SU-DHL-6 (cell line): ENCODE measurements around the gene KIRREL1.

Experiments used
- EZH2phosphoT487 ChIP-seq: fragments of 200-600 bp; sonication (generic), shearing (Covaris generic); conservative IDR thresholded peaks from 2 replicates; pipeline ENCODE4 v1.6.1; 2018; ENCODE audit warnings: mild to moderate bottlenecking, antibody characterized with exemption, low read length, moderate library complexity, mixed read lengths
- TF ChIP-seq, protein P1 (sequence below): fragments of 200-600 bp; sonication (generic); IDR thresholded peaks from one replicate; pipeline ENCODE4 v1.5.1; 2017; ENCODE audit warnings: antibody characterized with exemption, mild to moderate bottlenecking, low read length, moderate library complexity; ENCODE audit not compliant: insufficient read depth, poor library complexity, severe bottlenecking

GRCh38 chr1:158080066-158080465, 86.6 kb downstream of the KIRREL1 start:
- TF ChIP-seq, protein P1, sequence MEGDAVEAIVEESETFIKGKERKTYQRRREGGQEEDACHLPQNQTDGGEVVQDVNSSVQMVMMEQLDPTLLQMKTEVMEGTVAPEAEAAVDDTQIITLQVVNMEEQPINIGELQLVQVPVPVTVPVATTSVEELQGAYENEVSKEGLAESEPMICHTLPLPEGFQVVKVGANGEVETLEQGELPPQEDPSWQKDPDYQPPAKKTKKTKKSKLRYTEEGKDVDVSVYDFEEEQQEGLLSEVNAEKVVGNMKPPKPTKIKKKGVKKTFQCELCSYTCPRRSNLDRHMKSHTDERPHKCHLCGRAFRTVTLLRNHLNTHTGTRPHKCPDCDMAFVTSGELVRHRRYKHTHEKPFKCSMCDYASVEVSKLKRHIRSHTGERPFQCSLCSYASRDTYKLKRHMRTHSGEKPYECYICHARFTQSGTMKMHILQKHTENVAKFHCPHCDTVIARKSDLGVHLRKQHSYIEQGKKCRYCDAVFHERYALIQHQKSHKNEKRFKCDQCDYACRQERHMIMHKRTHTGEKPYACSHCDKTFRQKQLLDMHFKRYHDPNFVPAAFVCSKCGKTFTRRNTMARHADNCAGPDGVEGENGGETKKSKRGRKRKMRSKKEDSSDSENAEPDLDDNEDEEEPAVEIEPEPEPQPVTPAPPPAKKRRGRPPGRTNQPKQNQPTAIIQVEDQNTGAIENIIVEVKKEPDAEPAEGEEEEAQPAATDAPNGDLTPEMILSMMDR, result no peak
- no peak for TF ChIP-seq EZH2phosphoT487
